ENCODE measurements around the gene STX1B. TPM values are rescaled to one million over a fixed set of nuclear protein-coding genes. Genes with fewer than 3 reads are reported as not detected.

The STX1B gene
- total RNA-seq, 1 donor from 2014 or later: 0.40 TPM

- DNase-seq (ENCODE audit: low read depth): no peak
- no peak for TF ChIP-seq CTCF (conservative IDR thresholded peaks at IDR 0.05; ENCODE audit: low read depth, low read length)
- no peak overlapping the region for H3K4me3 ChIP-seq (ENCODE audit: low read depth, low read length)
Measured at GRCh38 chr16:30989469-30990047, 20.9 kb downstream of the STX1B start.

GRCh38 chr16:30987581-30988190, 22.8 kb downstream of the STX1B start:
- no peak for DNase-seq (ENCODE audit: low read depth)
- no peak for TF ChIP-seq CTCF (conservative IDR thresholded peaks at IDR 0.05; ENCODE audit: low read depth, low read length)

GRCh38 chr16:30986129-30986991, 24.1 kb downstream of the STX1B start:
- H3K4me3 ChIP-seq (ENCODE audit: low read depth, low read length): peak overlapping the region; percentile 71
- DNase-seq (ENCODE audit: low read depth): no peak
- TF ChIP-seq CTCF (conservative IDR thresholded peaks at IDR 0.05; ENCODE audit: low read depth, low read length): no peak

More at GRCh38 chr16:30987581-30988190, 22.8 kb downstream of the STX1B start:
- H3K4me3 ChIP-seq (ENCODE audit: low read depth, low read length): no peak overlapping the region

GRCh38 chr16:30985401-30986128, 24.9 kb downstream of the STX1B start:
- DNase-seq (ENCODE audit: low read depth): no peak
- H3K4me3 ChIP-seq (ENCODE audit: low read depth, low read length): peak overlapping the region; percentile 71
- TF ChIP-seq CTCF (conservative IDR thresholded peaks at IDR 0.05; ENCODE audit: low read depth, low read length): peak; percentile 63

GRCh38 chr16:30984669-30985400, 25.6 kb downstream of the STX1B start, which contains the start of gene HSD3B7:
TSS of gene HSD3B7 (plus strand) at chr16:30985207. CDS start at chr16:30985659, 452 bp downstream.
- DNase-seq (ENCODE audit: low read depth): no peak
- H3K4me3 ChIP-seq (ENCODE audit: low read depth, low read length): peak within 1 kb of the TSS; percentile 71
- peak; percentile 92 for TF ChIP-seq CTCF (conservative IDR thresholded peaks at IDR 0.05; ENCODE audit: low read depth, low read length)

Measured in epithelial cell of proximal tubule (primary cell).